Smooth muscle cell (in vitro differentiated cells): ENCODE data around the gene ARID1B. TPM values are rescaled to one million over a fixed set of nuclear protein-coding genes. Genes with fewer than 3 reads are reported as not detected.

Experiments used
- DNase-seq: peaks from one replicate; lab custom pipeline; 2025; ENCODE audit not compliant: unreplicated experiment; lab: John Stamatoyannopoulos, UW
- H2AFZ ChIP-seq: fragments of 200-600 bp; sonication (generic); 2 replicates; pipeline ENCODE4 v1.6.0; 2016; ENCODE audit warnings: antibody characterized with exemption, low read depth, mild to moderate bottlenecking
- H3F3A ChIP-seq: fragments of 200-600 bp; sonication (generic); 2 replicates; pipeline ENCODE4 v1.6.0; 2017; ENCODE audit warnings: antibody characterized with exemption, low read depth
- H3K27ac ChIP-seq: fragments of 200-600 bp; sonication (generic); 2 replicates; pipeline ENCODE4 v1.5.1; 2016; ENCODE audit warnings: low read depth, mild to moderate bottlenecking
- H3K27me3 ChIP-seq: fragments of 200-600 bp; sonication (generic); 2 replicates; pipeline ENCODE4 v1.6.1; 2016; ENCODE audit warnings: low read depth, mild to moderate bottlenecking
- H3K36me3 ChIP-seq: fragments of 200-600 bp; sonication (generic); 2 replicates; pipeline ENCODE4 v1.5.1; 2016; ENCODE audit warnings: low read depth
- H3K4me1 ChIP-seq: fragments of 200-600 bp; sonication (generic); 2 replicates; pipeline ENCODE4 v1.5.1; 2016; ENCODE audit warnings: low read depth
- H3K4me2 ChIP-seq: fragments of 200-600 bp; sonication (generic); 2 replicates; pipeline ENCODE4 v1.6.0; 2016; ENCODE audit warnings: mild to moderate bottlenecking
- H3K4me3 ChIP-seq: fragments of 200-600 bp; sonication (generic); 2 replicates; pipeline ENCODE4 v1.5.1; 2016; ENCODE audit warnings: mild to moderate bottlenecking
- H3K79me2 ChIP-seq: fragments of 200-600 bp; sonication (generic); 2 replicates; pipeline ENCODE4 v1.6.0; 2016; ENCODE audit warnings: low read depth, mild to moderate bottlenecking
- H3K9ac ChIP-seq: fragments of 200-600 bp; sonication (generic); 2 replicates; pipeline ENCODE4 v1.6.0; 2016; ENCODE audit warnings: low read depth
- H3K9me3 ChIP-seq: fragments of 200-600 bp; sonication (generic); replicated peaks from 2 replicates; pipeline ENCODE4 v1.5.1; 2016; ENCODE audit warnings: low read depth
- H4K20me1 ChIP-seq: fragments of 200-600 bp; sonication (generic); 2 replicates; pipeline ENCODE4 v1.6.0; 2016; ENCODE audit warnings: low read depth
- CTCF ChIP-seq: fragments of 200-600 bp; sonication (generic); IDR thresholded peaks from 2 replicates; pipeline ENCODE4 v1.5.1; 2017; ENCODE audit warnings: borderline replicate concordance, mild to moderate bottlenecking, antibody characterized with exemption; ENCODE audit not compliant: insufficient read depth, poor library complexity, severe bottlenecking
- WGBS: methylation state at CpG from one replicate; pipeline ENCODE4 v1.1.7; 2016; ENCODE audit warnings: low lambda C conversion rate; 5-methylcytosine and 5-hydroxymethylcytosine counted together
- polyA plus RNA-seq: library from polyadenylated mRNA; unstranded; fragments of >200 nt; fragmentation: Nextera tagmentation; extraction: Ambion mirVana; gene quantifications from 2 replicates; pipeline ENCODE4 v1.2.1, GENCODE V29; 2016
- total RNA-seq: library from RNA; depleted of rRNA; stranded (reverse); fragments of >200 nt; gene quantifications from 2 replicates; pipeline ENCODE4 v1.2.3, GENCODE V29; 2014

ARID1B gene
- total and polyA plus RNA-seq, 2 experiments from 2014 or later = 30.1 to 65.4 TPM

- Histone ChIP-seq H3F3A (no peaks in the 10 kb centered on the region), H3K36me3 (no peaks in the 10 kb centered on the region), H3K9ac (no peak overlapping the region), H3K79me2 (no peaks in the 10 kb centered on the region), H3K4me3 (no peak overlapping the region), H3K4me1 (peaks cover 5% of the 10 kb centered on the region), H4K20me1 (no peaks in the 10 kb centered on the region), H3K27me3 (peaks cover 50% of the 10 kb centered on the region), H2AFZ (no peak overlapping the region), H3K9me3 (no peaks in the 10 kb centered on the region), H3K4me2 (no peak overlapping the region), H3K27ac (no peak overlapping the region)
- TF ChIP-seq CTCF = no peak
- WGBS = 96% methylated on average over 3 of the region's 3 CpGs
- DNase-seq = no peak
These were observed 456.5 kb downstream of the ARID1B start for GRCh38 chr6:157233686-157234085.

DNA sequence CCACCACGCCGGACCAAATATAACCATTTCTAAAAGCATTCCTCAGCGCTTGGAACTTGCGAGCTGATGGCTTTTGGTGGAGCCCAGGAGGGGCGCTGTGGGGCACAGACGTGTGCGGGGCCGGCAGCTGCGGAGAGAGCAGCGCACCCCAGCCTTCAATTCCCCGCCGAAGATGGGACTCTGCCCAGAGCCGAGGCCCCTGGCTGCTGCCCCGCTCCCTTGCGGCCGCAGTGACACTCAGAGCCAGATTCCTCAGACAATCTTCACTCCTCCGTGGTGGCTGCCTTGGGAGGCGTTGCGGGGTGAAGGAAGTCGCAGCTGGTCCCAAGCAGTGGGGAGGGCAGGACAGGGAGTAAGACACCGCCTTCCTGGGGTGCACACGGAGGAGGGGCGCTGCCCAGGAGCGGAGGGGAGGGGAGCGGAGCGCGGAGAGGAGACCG is 458.4 kb downstream of the ARID1B start:
- H3K4me1 ChIP-seq = no peaks in the 10 kb centered on the region
- H3K27me3 ChIP-seq = peaks cover 50% of the 10 kb centered on the region
- H3K79me2 ChIP-seq = no peaks in the 10 kb centered on the region
- H3K36me3 ChIP-seq = no peaks in the 10 kb centered on the region
- H3K27ac ChIP-seq = no peak overlapping the region
- 2% methylated on average over 24 of the region's 28 CpGs for WGBS
- no peaks in the 10 kb centered on the region for H4K20me1 ChIP-seq
- no peaks in the 10 kb centered on the region for H3F3A ChIP-seq
- peak; percentile 54 for TF ChIP-seq CTCF
- H3K9me3 ChIP-seq = no peaks in the 10 kb centered on the region
- H2AFZ ChIP-seq = no peak overlapping the region
- peak overlapping the region; percentile 58 for H3K4me3 ChIP-seq
- no peak overlapping the region for H3K9ac ChIP-seq
- H3K4me2 ChIP-seq = peak overlapping the region; percentile 96
- peak; percentile 15 for DNase-seq

- Histone ChIP-seq H3K4me3 (peak overlapping the region; percentile 58), H3K79me2 (no peaks in the 10 kb centered on the region), H3K27ac (no peak overlapping the region), H3F3A (no peaks in the 10 kb centered on the region), H3K9me3 (no peaks in the 10 kb centered on the region), H3K9ac (no peak overlapping the region), H3K4me2 (peak overlapping the region; percentile 96), H3K4me1 (no peaks in the 10 kb centered on the region), H4K20me1 (no peaks in the 10 kb centered on the region), H3K36me3 (no peaks in the 10 kb centered on the region), H3K27me3 (peaks cover 50% of the 10 kb centered on the region), H2AFZ (no peak overlapping the region)
- TF ChIP-seq CTCF = no peak
- DNase-seq = no peak
- under 1% methylated on average over 46 of the region's 76 CpGs for WGBS
These were observed 459.0 kb downstream of the ARID1B start for GRCh38 chr6:157236040-157236725.

DNA sequence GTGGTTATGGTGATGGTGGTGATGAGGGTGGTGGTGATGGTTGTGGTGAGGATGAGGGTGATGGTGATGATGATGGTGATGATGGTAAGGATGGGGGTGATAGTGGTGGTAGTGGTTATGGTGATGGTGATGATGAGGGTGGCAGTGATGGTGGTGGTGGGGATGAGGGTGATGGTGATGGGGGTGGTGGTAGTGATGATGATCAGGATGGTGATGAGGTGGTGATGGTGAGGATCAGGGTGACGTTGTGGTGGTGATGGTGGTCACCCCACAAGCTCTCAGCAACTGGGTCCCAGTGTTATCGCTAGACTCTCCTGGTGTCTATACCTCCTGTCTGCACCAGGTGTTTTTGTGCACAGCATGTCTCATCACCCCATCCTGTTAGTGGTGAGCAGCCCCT is 461.2 kb downstream of the ARID1B start:
- 90% methylated on average over 2 of the region's 2 CpGs for WGBS
- Histone ChIP-seq H2AFZ (no peak overlapping the region), H4K20me1 (no peaks in the 10 kb centered on the region), H3K79me2 (no peaks in the 10 kb centered on the region), H3K36me3 (no peaks in the 10 kb centered on the region), H3K9me3 (no peaks in the 10 kb centered on the region), H3K9ac (no peak overlapping the region), H3K4me3 (no peak overlapping the region), H3K4me1 (no peaks in the 10 kb centered on the region), H3K27me3 (peaks cover 47% of the 10 kb centered on the region), H3K4me2 (no peak overlapping the region), H3F3A (no peaks in the 10 kb centered on the region), H3K27ac (no peak overlapping the region)
- no peak for DNase-seq
- TF ChIP-seq CTCF = no peak
